Measurements from ENCODE around the gene DENND1A.
A peak's percentile ranks its signal among the peaks of the same experiment; 100 is the strongest.
"Not testable (repeated sequence)": the region's sequence is repeated elsewhere in the genome, so short reads cannot be mapped to it uniquely, and the experiment has no call there.

The DENND1A gene

DNA sequence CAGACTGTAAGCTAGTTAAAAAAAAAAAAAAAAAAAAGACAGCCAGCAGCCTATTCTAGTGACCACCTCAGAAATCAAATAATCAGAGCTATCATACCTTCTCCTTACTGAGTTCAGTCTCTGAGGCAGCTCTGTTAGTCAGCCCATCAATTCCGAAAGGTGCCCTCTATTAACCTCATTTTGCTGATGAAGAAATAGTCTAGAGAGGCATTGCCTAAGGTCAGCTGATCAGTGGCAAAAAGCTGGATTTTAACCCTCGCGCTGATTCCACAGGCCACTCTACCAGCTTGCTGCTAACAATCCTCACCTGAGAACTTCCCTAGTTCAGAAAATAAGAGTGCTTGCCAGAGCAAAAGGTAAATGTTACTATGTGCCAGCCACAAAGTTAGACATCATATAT is 172.0 kb downstream of the DENND1A start:
- DNase-seq = no peak

DNA sequence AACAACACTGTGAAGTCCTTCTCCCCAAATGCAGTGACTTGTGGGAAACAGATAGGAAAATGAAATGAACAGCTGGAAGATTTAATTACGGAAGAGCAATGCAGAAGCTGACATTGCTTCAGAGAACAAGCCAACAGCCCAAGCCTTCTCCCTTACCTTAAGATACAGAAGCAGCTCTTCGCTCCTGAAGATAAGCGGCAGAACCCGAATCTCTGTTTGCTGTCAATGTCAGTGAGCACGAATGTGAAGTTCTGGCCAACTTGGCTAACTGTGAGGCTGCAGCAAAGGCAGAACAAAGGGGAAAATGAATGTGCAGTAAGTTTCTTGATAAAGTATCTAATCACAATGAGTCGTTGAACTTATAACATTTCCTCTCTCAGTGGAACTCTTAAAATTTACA is 172.4 kb downstream of the DENND1A start:
- no peak for DNase-seq

- DNase-seq = no peak
Measured at GRCh38 chr9:123756484-123757106, 173.3 kb downstream of the DENND1A start.

- no peak for DNase-seq
Measured at GRCh38 chr9:123753669-123754258, 176.2 kb downstream of the DENND1A start.

GRCh38 chr9:123753016-123753415 is 176.9 kb downstream of the DENND1A start:
- no peak for DNase-seq

DNA sequence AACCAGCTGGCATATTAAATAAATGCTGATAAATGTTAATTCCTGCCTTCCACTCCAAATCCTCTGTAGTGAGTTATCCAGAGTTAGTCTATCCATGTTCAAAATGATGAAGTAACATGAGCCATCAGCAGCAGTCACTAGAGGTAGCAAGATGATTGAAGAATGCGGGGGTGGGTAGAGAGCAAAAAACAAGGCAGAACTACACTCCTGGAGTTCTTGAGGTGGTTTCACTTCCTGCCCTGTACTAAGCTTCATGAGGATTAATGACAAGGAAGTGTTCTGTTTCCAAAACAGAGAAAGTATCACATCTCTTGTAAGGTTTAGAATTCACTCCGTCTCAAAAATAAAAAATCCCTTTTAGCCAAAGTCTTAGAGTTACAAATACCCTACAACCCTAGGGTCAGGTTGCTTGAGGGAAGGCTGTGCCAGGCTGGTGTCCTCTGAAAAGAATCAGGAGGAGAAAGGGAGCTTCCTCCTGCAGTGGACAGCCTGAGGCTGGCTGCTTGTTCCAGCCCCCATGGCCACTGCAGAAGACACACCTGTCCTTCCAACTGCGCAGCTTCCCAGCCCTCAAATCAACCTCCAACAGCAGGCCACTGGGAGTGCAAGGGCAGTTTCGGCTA is 180.2 kb downstream of the DENND1A start:
- no peak for DNase-seq

GRCh38 chr9:123746765-123747164 is 183.2 kb downstream of the DENND1A start:
- no peak for DNase-seq

- DNase-seq = no peak
Measured at GRCh38 chr9:123745933-123746332, 184.0 kb downstream of the DENND1A start.

DNA sequence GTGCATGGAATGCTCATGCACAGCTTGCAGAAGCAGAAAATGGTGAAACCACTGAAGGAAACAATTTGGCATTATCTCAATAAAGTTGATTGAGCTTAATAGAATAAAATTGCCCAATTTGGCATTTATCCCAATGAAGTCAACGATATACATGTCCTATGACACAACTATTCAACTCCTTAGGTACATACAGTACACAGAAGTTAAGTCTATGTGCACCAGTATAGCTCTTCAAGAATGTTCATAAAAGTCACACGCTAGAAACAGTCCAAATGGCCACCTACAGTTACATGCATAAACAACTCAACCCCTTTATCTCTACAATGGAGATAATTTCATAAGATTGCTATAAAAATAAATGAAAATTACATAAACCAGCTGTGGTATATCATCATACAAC is 184.5 kb downstream of the DENND1A start:
- no peak for DNase-seq

DNA sequence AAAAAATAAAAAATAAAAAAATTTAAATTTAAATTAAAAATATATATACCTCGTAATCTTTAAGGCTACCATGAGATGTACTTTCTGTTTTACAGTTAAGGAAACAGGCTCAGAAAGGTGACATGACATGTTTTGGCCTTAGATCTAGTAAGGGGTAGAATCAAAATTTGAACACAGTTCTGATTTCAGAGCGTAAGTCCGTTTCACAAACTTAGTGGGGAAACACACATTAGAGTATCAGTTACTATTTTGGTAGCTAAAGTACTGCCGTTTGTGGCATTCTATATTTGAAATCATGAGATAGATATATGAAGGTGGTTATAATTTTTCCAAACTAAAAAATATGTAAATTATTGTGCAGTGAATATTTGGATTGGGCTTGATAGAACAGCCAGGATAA is 186.2 kb downstream of the DENND1A start:
- DNase-seq = no peak

DNA sequence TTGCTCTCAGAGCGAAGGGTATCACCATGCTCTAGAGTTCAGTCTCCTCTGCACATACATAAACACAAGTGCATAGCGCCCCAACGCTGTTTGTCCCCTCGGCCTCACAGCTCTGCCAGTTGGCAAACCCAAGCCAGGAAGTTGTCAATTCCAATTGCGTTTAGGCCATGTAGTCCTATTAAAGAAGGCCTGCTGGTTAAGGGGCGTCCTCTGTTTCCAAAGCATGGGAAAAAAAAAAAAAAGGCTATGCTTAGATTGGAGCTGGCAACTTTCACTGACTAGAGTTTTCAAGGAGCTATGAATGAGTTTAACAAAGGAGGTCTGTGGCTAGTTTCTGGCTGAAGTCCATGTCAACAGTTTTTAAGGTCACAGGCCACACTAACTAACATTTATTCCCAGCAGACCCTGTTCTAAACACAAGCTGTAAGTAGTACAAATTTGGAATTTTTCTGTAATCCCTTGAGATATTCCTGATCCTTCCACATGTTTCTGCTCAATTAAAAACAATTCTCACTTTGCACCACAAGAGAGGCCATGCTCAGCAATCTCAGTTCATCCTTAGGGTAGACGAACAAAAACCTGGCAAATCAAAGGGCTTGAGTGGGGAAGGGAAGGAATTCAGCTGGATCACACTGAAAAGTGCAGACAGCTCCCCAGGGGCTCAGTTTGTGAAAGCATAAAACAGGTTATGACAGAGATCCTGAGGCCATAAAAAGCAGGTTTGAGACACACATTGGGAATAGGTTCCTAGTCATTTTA is 187.7 kb downstream of the DENND1A start:
- DNase-seq = no peak

DNA sequence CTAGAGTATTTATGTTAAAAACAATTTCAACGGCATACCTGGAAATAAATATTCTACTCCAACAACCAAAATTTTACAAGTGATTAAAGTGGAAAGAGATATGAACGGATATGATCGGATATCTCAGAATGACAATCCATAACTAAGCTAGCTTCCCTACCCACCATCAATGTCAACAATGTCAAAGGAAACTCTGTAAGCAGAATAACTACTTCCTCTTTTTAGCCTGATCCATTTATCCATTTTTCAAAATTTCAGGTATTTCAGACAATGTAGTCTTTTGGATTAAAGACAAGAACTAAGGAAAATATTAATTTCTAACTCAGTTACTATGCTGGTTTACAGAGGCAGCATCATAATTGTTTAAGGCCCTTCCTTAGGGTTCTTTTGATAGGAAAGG is 188.7 kb downstream of the DENND1A start:
- DNase-seq = no peak

GRCh38 chr9:123739902-123740301 is 190.0 kb downstream of the DENND1A start:
- DNase-seq = no peak

DNA sequence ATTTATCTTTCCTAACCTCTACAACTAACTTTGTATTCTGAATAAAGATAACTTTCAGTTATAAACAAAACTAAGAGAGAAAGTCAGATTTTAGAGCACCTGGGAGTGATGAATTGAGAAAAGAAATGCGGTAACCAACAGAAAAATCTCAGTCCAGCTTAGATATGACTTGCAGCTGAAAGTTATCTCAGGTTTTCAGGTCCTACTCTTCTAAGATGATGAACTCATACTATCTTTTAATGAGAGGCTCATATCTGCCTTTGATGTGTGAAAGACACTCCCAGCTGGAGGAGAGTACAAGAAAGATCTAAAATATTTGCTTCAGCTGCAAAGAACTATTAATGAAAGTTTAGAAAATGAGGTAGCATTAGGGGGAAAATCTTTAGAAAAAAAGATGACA is 190.5 kb downstream of the DENND1A start:
- DNase-seq = no peak

GRCh38 chr9:123738648-123739047 is 191.3 kb downstream of the DENND1A start:
- DNase-seq = no peak

GRCh38 chr9:123735376-123735775 is 194.6 kb downstream of the DENND1A start:
- no peak for DNase-seq

- not testable (repeated sequence) for DNase-seq
Measured at GRCh38 chr9:123728571-123728970, 201.4 kb downstream of the DENND1A start.

DNA sequence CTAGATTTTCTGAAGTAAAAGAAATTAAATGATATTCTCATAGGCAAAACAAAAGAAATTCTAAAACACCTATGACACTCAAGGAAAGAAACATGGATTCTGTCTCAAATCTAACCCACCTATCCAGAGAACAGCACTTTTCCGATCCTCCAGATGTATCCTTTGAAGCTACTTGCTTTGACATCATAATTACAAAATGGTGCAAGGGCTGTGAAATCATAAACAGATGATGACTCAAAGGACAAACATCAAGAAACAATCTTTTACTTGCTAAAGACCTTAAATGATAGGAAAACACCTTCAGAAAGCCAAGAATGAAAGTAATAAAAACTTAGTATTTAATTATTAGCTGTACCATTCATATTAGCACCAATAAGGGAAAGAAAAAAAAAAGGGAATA is 202.6 kb downstream of the DENND1A start:
- no peak for DNase-seq

DNA sequence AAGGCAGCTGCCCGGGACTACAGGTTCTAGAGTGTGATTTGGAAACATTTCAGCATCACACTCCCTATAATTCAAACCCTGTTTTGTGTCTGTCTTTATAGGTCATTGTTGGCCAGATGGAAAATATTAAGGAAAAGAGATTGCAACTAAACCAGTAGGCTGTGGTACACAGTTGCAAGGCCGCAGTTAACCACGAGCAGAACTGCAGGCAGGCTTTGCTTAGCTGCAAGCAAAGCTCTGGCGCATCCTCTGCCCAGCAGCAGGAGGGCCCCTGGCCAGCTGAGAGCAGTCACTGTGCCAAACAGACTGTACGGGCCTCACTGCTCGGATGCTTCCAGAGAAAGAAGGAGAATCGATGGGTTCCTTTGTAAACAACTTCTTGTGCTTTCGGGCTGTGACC is 204.5 kb downstream of the DENND1A start:
- no peak for DNase-seq

- peak; percentile 24 for DNase-seq
Measured at GRCh38 chr9:123724211-123724796, 205.6 kb downstream of the DENND1A start.

GRCh38 chr9:123723135-123723875 is 206.6 kb downstream of the DENND1A start:
- no peak for DNase-seq

DNA sequence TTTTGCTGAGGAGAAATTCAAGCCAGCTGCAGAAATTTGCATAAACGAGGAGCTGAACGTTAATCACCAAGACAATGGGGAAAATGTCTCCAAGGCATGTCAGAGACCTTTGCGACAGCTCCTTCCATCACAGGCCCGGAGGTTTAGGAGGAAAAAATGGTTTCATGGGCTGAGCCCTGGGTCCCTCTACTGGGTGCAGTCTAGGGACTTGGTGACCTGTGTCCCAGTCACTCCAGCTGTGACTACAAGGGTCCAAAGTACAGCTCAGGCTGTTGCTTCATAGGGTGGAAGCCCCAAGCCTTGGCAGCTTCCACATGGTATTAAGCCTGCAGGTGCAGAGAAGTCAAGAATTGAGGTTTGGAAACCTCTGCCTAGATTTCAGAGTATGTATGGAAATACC is 207.5 kb downstream of the DENND1A start:
- no peak for DNase-seq

- DNase-seq = no peak
Measured at GRCh38 chr9:123718188-123718587, 211.7 kb downstream of the DENND1A start.
